HEK293T (cell line): Measurements from ENCODE around the gene MYADML2.

Experiments
- ARNT ChIP-seq: fragments of 450-650 bp; IDR thresholded peaks from 2 replicates; pipeline ENCODE4 v1.6.1; 2017; ENCODE audit warnings: mild to moderate bottlenecking
- BHLHE40 ChIP-seq: fragments of 450-650 bp; IDR thresholded peaks from 2 replicates; pipeline ENCODE4 v1.6.1; 2016; ENCODE audit warnings: mild to moderate bottlenecking, moderate library complexity, borderline replicate concordance
- CTBP1 ChIP-seq: fragments of 450-650 bp; IDR thresholded peaks from 2 replicates; pipeline ENCODE4 v1.6.1; 2016; ENCODE audit warnings: borderline replicate concordance
- ELF4 ChIP-seq: fragments of 450-650 bp; IDR thresholded peaks from 2 replicates; pipeline ENCODE4 v1.6.1; 2017; ENCODE audit warnings: antibody characterized with exemption
- FOXA1 ChIP-seq: fragments of 450-650 bp; IDR thresholded peaks from 2 replicates; pipeline ENCODE4 v1.6.1; 2016; ENCODE audit warnings: mild to moderate bottlenecking
- FOXM1 ChIP-seq: fragments of 450-650 bp; IDR thresholded peaks from 2 replicates; pipeline ENCODE4 v1.6.1; 2017; ENCODE audit warnings: mild to moderate bottlenecking, borderline replicate concordance
- HDGF ChIP-seq: fragments of 450-650 bp; IDR thresholded peaks from 2 replicates; pipeline ENCODE4 v1.6.1; 2017; ENCODE audit warnings: antibody characterized with exemption, borderline replicate concordance
- LEF1 ChIP-seq: fragments of 450-650 bp; IDR thresholded peaks from 2 replicates; pipeline ENCODE4 v1.6.1; 2017; ENCODE audit warnings: mild to moderate bottlenecking, borderline replicate concordance
- NFRKB ChIP-seq: fragments of 450-650 bp; IDR thresholded peaks from 2 replicates; pipeline ENCODE4 v1.6.1; 2016; ENCODE audit warnings: mild to moderate bottlenecking, moderate library complexity
- PKNOX1 ChIP-seq: fragments of 450-650 bp; IDR thresholded peaks from 2 replicates; pipeline ENCODE4 v1.6.1; 2016
- SP1 ChIP-seq: fragments of 450-650 bp; IDR thresholded peaks from 2 replicates; pipeline ENCODE4 v1.6.1; 2017
- SUZ12 ChIP-seq: fragments of 450-650 bp; IDR thresholded peaks from 2 replicates; pipeline ENCODE4 v1.6.1; 2016; ENCODE audit warnings: mild to moderate bottlenecking
- TARDBP ChIP-seq: fragments of 450-650 bp; IDR thresholded peaks from 2 replicates; pipeline ENCODE4 v1.6.1; 2016
- ZNF384 ChIP-seq: fragments of 450-650 bp; IDR thresholded peaks from 2 replicates; pipeline ENCODE4 v1.6.1; 2016

GRCh38 chr17:81967533-81968395 lies 20.7 kb upstream of the MYADML2 start:
- no peak for TF ChIP-seq NFRKB
- no peak for TF ChIP-seq ZNF384
- TF ChIP-seq FOXA1: no peak
- no peak for TF ChIP-seq ELF4
- no peak for TF ChIP-seq ARNT
- no peak for TF ChIP-seq SUZ12
- TF ChIP-seq PKNOX1: no peak
- no peak for TF ChIP-seq TARDBP
- TF ChIP-seq LEF1: no peak
- TF ChIP-seq SP1: no peak
- no peak for TF ChIP-seq BHLHE40
- no peak for TF ChIP-seq CTBP1
- no peak for TF ChIP-seq HDGF
- TF ChIP-seq FOXM1: no peak
